WTC11 (cell line): ENCODE results near the gene CAPRIN1. TPM values are rescaled to one million over a fixed set of nuclear protein-coding genes. Genes with fewer than 3 reads are reported as not detected.

Experiments used
- ARID4B ChIP-seq: sonication (generic); formaldehyde crosslinking; IDR thresholded peaks from 2 replicates; pipeline ENCODE4 v1.8.0; 2023; ENCODE audit warnings: missing genetic modification reagents, mild to moderate bottlenecking, borderline replicate concordance
- E2F4 ChIP-seq: sonication (generic); formaldehyde crosslinking; IDR thresholded peaks from 2 replicates; pipeline ENCODE4 v1.8.1; 2022; ENCODE audit warnings: low read depth, mild to moderate bottlenecking, moderate library complexity, missing genetic modification reagents, borderline replicate concordance
- HMGXB4 ChIP-seq: sonication (generic); formaldehyde crosslinking; IDR thresholded peaks from 2 replicates; pipeline ENCODE4 v1.8.1; 2023; ENCODE audit warnings: mild to moderate bottlenecking, moderate library complexity, missing genetic modification reagents
- IRF2 ChIP-seq: sonication (generic); formaldehyde crosslinking; IDR thresholded peaks from 2 replicates; pipeline ENCODE4 v1.8.0; 2022; ENCODE audit warnings: low read depth, missing genetic modification reagents, borderline replicate concordance
- JAZF1 ChIP-seq: fragments of 250-450 bp; sonication (Bioruptor Pico); IDR thresholded peaks from 2 replicates; pipeline ENCODE4 v1.9.0; 2021; ENCODE audit warnings: moderate library complexity, mild to moderate bottlenecking, inconsistent platforms
- NR2C2 ChIP-seq: sonication (generic); formaldehyde crosslinking; IDR thresholded peaks from 2 replicates; pipeline ENCODE4 v1.8.0; 2022; ENCODE audit warnings: mild to moderate bottlenecking, missing genetic modification reagents
- PRDM15 ChIP-seq: sonication (generic); formaldehyde crosslinking; IDR thresholded peaks from 2 replicates; pipeline ENCODE4 v1.8.0; 2022; ENCODE audit warnings: missing genetic modification reagents
- RELA ChIP-seq: sonication (generic); formaldehyde crosslinking; IDR thresholded peaks from 2 replicates; pipeline ENCODE4 v1.8.1; 2022; ENCODE audit warnings: missing genetic modification reagents, mild to moderate bottlenecking, borderline replicate concordance
- ZMAT4 ChIP-seq: fragments of 250-450 bp; sonication (Bioruptor Pico); IDR thresholded peaks from 2 replicates; pipeline ENCODE4 v1.9.0; 2021; ENCODE audit warnings: mild to moderate bottlenecking
- ZNF263 ChIP-seq: sonication (generic); formaldehyde crosslinking; IDR thresholded peaks from 2 replicates; pipeline ENCODE4 v1.8.1; 2022; ENCODE audit warnings: low read depth, mild to moderate bottlenecking, moderate library complexity, missing genetic modification reagents
- ZNF532 ChIP-seq: fragments of 250-450 bp; sonication (Bioruptor Pico); IDR thresholded peaks from 2 replicates; pipeline ENCODE4 v1.9.0; 2021; ENCODE audit warnings: mild to moderate bottlenecking, borderline replicate concordance
- total RNA-seq: library from RNA; stranded (reverse); gene quantifications from 3 replicates; pipeline ENCODE4 v1.2.3, GENCODE V29; 2021

CAPRIN1 gene
- total RNA-seq, 1 experiment from 2014 or later: 288 TPM

GRCh38 chr11:34134765-34135164 lies 83.2 kb downstream of the CAPRIN1 start (continued):
- no peak for TF ChIP-seq ZNF532
- no peak for TF ChIP-seq PRDM15 (CRISPR knock-in tag)
- no peak for TF ChIP-seq RELA (CRISPR knock-in tag)
- no peak for TF ChIP-seq ARID4B (CRISPR knock-in tag)
- no peak for TF ChIP-seq ZMAT4 (CRISPR knock-in tag)
- TF ChIP-seq IRF2: no peak
- TF ChIP-seq HMGXB4 (CRISPR knock-in tag): no peak
- no peak for TF ChIP-seq ZNF263
- no peak for TF ChIP-seq JAZF1 (CRISPR knock-in tag)
- TF ChIP-seq E2F4 (CRISPR knock-in tag): no peak
- no peak for TF ChIP-seq NR2C2 (CRISPR knock-in tag)
